ENCODE data around the gene KRT12. TPM values are rescaled to one million over a fixed set of nuclear protein-coding genes. Genes with fewer than 3 reads are reported as not detected.
A peak's percentile ranks its signal among the peaks of the same experiment; 100 is the strongest.

KRT12 gene
- polyA plus RNA-seq, 1 experiment: not detected

DNA sequence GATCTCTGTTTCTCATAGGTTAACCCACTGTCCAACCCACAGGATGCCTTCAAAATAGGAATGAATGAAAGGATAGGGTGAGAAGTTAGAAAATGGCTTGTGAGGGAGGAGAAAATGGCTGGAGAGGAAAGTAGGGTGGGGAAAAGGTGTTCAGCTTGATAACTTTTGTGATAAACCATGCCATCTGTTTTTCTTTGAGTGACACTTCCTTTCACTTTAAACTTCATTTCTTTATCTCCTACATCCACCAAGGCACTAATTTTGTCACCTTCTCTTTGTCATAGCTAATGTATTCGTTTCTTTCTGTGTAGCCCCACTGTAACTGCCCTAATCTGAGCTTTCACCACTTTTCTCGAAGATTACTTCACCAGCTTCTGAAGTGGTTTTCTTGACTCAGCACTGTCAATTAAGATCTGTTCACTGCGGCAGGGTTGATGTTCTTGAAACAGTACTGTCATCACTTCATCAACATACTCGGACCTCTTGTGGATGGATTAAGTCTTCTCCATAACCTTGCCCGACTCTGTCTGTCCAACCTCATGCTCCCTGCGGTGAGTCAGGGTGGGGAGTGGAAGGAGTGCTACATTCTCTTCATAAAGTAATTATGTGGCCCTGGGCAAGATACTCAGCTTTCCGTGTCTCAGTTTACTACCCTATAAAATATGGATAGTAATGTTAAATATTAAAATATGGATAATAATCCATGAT lies 39.1 kb downstream of the KRT12 start:
- POLR2A ChIA-PET: no interaction called here
- Histone ChIP-seq H3K4me3 (ENCODE audit: low read depth, low read length) (no peak overlapping the region), H3K27me3 (ENCODE audit: control insufficient read depth, insufficient read depth, low read length) (no peaks in the 10 kb centered on the region), H3K36me3 (ENCODE audit: control insufficient read depth, insufficient read depth, low read length) (no peaks in the 10 kb centered on the region)
- CTCF ChIA-PET: no interaction called here
- TF ChIP-seq, protein P1, sequence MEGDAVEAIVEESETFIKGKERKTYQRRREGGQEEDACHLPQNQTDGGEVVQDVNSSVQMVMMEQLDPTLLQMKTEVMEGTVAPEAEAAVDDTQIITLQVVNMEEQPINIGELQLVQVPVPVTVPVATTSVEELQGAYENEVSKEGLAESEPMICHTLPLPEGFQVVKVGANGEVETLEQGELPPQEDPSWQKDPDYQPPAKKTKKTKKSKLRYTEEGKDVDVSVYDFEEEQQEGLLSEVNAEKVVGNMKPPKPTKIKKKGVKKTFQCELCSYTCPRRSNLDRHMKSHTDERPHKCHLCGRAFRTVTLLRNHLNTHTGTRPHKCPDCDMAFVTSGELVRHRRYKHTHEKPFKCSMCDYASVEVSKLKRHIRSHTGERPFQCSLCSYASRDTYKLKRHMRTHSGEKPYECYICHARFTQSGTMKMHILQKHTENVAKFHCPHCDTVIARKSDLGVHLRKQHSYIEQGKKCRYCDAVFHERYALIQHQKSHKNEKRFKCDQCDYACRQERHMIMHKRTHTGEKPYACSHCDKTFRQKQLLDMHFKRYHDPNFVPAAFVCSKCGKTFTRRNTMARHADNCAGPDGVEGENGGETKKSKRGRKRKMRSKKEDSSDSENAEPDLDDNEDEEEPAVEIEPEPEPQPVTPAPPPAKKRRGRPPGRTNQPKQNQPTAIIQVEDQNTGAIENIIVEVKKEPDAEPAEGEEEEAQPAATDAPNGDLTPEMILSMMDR (IDR thresholded peaks at IDR 0.05; ENCODE audit: insufficient read depth, low read depth, low read length): no peak
- DNase-seq (ENCODE audit: low read depth): no peak

DNA sequence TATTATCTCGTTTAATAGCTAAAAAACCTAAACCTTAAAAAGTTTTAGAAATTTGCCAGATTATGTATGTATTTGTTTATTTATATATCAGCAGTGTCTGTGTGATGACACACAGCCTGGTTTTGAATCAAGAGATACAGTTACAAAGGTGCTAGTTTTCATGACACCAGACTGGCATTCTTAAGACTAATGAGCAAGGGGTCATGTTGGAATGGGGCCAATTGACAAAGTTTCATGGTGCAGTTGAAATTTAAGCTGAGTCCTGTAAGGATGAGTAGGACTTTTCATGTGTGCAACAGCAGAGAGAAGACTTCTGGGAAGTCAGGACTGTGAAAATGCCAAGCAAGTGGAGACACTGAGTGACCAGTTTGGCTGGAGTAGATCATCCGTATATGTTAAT lies 41.4 kb downstream of the KRT12 start:
- POLR2A ChIA-PET: no interaction called here
- CTCF ChIA-PET: interaction anchor here (0.8 to 1.8 kb wide), 3 partner anchors 13 to 837 kb away, joined by 3 to 5 read pairs (median 4); no protein-coding TSS in a partner anchor

DNA sequence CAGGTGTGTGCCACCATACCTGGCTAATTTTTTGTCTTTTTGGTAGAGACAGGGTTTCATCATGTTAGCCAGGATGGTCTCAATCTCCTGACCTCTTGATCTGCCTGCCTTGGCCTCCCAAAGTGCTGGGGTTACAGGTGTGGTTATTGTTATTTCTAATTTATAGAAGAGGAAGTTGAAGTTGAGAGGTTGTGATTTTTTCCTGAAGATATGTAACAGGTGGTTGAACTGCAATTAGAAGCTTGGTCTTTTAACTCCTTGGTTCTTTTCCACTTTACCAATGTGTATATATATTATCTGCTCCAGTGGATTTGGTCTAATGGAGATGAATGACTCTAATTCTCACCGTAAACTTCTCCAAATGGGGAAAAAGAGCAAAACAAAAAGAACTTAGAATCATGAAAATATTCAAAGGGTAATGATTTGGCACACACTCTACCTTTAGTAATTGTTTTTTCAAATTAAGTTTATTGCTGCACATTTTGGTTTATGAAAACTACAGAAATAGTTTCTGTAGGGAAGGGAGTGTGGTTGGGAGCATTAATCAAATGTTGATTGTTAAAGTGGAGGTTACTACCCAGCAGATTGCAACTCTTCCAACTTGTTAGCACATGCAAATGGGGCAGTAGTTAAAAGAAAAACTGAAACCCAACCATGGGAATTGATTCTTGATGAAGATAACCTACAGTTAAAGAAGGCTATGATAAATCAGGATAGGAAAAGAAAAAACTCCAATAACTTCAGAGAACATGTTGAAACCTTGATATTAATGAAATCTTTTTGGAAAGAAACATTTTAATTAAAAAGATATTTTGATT lies 42.8 kb downstream of the KRT12 start:
- POLR2A ChIA-PET: no interaction called here
- CTCF ChIA-PET: no interaction called here
- Histone ChIP-seq H3K4me3 (ENCODE audit: low read depth, low read length) (no peak overlapping the region), H3K27me3 (ENCODE audit: control insufficient read depth, insufficient read depth, low read length) (no peaks in the 10 kb centered on the region), H3K36me3 (ENCODE audit: control insufficient read depth, insufficient read depth, low read length) (no peaks in the 10 kb centered on the region)
- no peak for DNase-seq (ENCODE audit: low read depth)
- TF ChIP-seq, protein P1 (IDR thresholded peaks at IDR 0.05; ENCODE audit: insufficient read depth, low read depth, low read length): no peak

More for the DNA sequence above, 41.4 kb downstream of the KRT12 start:
- DNase-seq (ENCODE audit: low read depth): no peak
- TF ChIP-seq, protein P1 (IDR thresholded peaks at IDR 0.05; ENCODE audit: insufficient read depth, low read depth, low read length): no peak
- no peaks in the 10 kb centered on the region for H3K36me3 ChIP-seq (ENCODE audit: control insufficient read depth, insufficient read depth, low read length)
- no peak overlapping the region for H3K4me3 ChIP-seq (ENCODE audit: low read depth, low read length)
- no peaks in the 10 kb centered on the region for H3K27me3 ChIP-seq (ENCODE audit: control insufficient read depth, insufficient read depth, low read length)

DNA sequence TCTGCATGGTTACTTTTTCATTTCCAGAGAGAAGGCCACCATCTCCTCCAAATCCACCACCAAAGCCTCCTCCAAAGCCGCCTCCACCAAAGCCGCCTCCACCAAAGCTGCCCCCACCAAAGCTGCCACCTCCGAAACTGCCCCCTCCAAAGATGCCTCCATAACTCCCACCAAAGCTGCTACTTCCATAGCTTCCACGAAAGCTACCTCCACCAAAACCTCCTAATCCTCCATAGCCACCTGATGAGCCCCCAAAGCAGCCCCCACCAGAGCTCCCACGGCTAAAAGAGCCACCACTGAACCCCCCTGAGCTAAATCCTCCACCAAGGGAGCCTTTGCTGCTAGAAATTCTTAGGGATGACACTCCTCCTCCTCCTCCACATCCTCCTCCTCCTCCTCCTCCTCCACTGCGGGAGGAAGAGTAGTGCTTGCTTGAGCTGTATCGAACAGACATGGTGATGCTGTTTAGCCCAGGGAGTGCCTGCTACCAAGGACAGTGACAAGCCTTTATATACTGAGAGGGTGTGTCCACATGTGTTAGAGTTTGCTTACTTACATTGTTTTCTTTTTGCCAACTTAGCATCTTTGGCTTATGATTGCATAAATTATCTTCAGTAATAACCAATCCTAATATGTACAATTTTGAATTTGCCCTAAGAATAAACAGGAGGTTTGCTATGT lies 44.8 kb downstream of the KRT12 start, which contains the start of gene KRT10:
TSS of gene KRT10 (minus strand) at position 483 of the 681 bp plus-strand sequence. CDS start at position 454, 29 bp downstream.
- TF ChIP-seq, protein P1 (IDR thresholded peaks at IDR 0.05; ENCODE audit: insufficient read depth, low read depth, low read length): no peak
- Histone ChIP-seq H3K36me3 (ENCODE audit: control insufficient read depth, insufficient read depth, low read length) (no peaks in the 10 kb centered on the region), H3K27me3 (ENCODE audit: control insufficient read depth, insufficient read depth, low read length) (no peaks in the 10 kb centered on the region), H3K4me3 (ENCODE audit: low read depth, low read length) (no peak within 1 kb of the TSS)
- DNase-seq (ENCODE audit: low read depth): no peak
- CTCF ChIA-PET: interaction anchor here (0.6 to 1.1 kb wide), 2 partner anchors 583 to 728 kb away, joined by 3 read pairs; no protein-coding TSS in a partner anchor
- POLR2A ChIA-PET: no interaction called here

DNA sequence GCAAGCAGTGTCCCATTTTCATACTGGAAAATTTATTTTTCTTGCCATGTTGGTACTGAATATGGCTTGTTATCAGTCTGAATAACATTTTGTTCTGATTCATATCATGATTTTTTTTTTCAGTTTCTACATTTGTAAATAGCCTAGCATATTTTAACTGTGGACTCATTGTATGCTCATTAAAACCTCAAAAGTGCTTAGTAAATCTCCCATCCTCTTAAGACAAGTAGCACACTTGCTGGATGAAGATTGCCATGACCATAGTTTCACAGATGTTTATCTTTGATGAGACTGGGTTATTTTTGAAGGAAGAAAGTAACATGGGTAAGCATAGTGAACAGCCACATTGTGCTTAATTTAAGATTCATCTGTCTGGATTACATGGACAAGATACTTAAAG lies 45.5 kb downstream of the KRT12 start:
- peak; percentile 21 for DNase-seq (ENCODE audit: low read depth)
- H3K27me3 ChIP-seq (ENCODE audit: control insufficient read depth, insufficient read depth, low read length): no peaks in the 10 kb centered on the region
- H3K36me3 ChIP-seq (ENCODE audit: control insufficient read depth, insufficient read depth, low read length): no peaks in the 10 kb centered on the region
- H3K4me3 ChIP-seq (ENCODE audit: low read depth, low read length): no peak overlapping the region
- TF ChIP-seq, protein P1 (IDR thresholded peaks at IDR 0.05; ENCODE audit: insufficient read depth, low read depth, low read length): no peak
- ChIA-PET CTCF (interaction anchor here (0.6 kb wide), 1 partner anchor 728 kb away, joined by 3 read pairs; no protein-coding TSS in a partner anchor), POLR2A (no interaction called here)
